Hematopoietic multipotent progenitor cell (in vitro differentiated cells): ENCODE results near the gene USP48. TPM values are rescaled to one million over a fixed set of nuclear protein-coding genes. Genes with fewer than 3 reads are reported as not detected.
A peak's percentile ranks its signal among the peaks of the same experiment; 100 is the strongest.
"Not testable (repeated sequence)": the region's sequence is repeated elsewhere in the genome, so short reads cannot be mapped to it uniquely, and the experiment has no call there.

ENCODE experiments used
- DNase-seq, 3 donors: peaks; one replicate each; pipeline ENCODE4 v3.0.0-alpha.2; 2011 to 2015; ENCODE audit warnings: low read depth in 2 of 3, low spot score in 2 of 3
- total RNA-seq: library from RNA; depleted of rRNA; stranded (reverse); fragments of >200 nt; gene quantifications from one replicate; pipeline ENCODE4 v1.2.3, GENCODE V29; 2012

The USP48 gene
- 31.2 TPM for total RNA-seq

GRCh38 chr1:21782868-21783678 is at the start of gene USP48:
Gene USP48, minus strand, starts transcription at chr1:21783149. Its CDS starts 192 bp downstream, at chr1:21782957.
- DNase-seq = peak; percentile 91 to 98 (median 96)

GRCh38 chr1:21831454-21831970 is 48.6 kb upstream of the USP48 start:
- no peak for DNase-seq

DNA sequence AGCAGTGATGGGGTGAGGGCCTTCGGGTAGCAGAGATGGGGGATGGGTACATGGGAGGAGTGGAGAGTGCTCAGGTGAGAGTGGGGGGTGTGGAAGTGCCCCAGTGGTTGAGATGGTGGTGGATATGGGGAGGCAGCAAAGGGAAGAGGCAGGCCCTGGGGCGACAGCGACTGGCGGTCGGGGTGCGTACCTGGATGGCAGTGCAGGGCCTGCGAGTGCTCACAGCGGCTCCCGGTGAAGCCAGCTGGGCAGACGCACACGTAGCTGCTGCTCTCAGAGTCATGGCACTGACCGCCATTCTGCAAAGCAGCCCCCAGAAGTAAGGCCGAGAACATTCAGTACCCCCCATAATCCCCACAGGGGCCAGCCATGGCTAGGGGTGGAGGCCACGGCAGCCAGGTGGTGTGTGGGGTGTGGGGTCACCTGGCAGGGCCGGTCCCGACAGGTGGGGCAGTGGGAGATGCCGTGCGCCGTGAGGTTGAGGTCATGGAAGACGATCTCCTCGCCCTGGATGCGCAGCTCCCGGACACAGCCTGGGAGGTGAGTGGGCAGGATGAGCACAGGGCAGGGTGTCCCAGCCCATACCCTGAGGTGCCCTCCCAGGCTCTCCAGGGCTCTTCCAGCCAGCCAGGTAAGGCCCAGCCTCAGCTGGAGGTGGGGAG is 48.0 kb upstream of the USP48 start:
- no peak for DNase-seq

- DNase-seq = no peak
Measured at GRCh38 chr1:21829294-21829693, 46.3 kb upstream of the USP48 start.

DNA sequence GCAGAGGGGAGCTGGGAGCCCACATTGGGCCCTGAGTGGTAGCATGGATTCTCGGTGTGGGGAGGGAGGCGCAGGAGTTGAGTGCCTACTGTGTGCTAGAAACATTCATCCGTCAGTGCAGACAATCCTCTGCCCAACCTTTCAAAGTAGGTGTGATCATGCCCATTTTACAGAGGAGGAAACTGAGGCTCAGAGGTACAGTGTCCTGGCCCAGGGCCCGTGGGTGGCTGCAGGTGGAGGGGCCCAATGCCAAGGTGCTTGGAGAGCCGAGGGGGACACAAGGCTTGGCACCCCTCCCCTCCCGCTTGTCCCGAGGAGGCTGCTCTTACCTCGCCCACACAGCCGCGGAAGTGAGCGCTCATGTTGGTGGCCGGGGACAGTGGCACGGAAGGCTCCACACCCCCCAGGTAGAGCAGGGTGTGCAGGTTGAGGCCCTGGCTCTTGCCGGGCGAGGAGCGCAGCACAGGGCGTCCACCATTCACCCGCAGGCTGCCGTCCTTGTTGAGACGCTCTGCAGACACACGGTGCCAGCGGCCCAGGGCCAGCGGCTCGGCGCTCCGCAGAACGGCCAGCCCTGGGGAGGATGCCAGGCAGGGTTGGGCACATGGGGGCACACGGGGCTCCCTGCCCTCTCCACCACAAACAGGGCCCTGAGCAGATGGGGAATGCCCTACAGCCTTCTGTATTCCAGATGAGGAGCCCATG is 45.7 kb upstream of the USP48 start:
- no peak for DNase-seq

- DNase-seq = no peak
Measured at GRCh38 chr1:21828075-21828474, 45.1 kb upstream of the USP48 start.

DNA sequence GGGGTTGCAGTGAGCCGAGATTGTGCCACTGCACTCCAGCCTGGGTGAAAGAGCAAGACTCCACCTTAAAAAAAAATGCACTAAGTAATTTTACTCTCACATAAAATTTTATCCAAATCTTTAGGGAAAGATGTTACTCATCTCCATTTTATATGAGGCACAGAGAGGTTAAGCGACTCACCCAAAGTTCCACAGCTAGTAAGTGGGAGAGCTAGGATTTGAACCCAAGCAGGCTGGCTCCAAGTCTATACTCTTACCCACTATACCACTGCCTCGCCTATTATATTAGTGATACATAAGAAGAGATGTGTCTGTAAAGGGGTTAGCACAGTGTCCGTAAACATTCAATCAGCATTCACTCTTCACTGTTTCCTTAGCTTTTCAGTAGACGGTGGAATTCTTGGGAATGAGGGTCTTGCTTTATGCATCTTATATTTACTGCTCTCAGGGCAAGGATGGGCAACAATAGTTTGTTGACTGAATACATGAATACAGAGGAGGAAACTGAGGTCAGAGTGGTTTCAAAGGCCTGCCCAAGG is 44.3 kb upstream of the USP48 start:
- no peak for DNase-seq

DNA sequence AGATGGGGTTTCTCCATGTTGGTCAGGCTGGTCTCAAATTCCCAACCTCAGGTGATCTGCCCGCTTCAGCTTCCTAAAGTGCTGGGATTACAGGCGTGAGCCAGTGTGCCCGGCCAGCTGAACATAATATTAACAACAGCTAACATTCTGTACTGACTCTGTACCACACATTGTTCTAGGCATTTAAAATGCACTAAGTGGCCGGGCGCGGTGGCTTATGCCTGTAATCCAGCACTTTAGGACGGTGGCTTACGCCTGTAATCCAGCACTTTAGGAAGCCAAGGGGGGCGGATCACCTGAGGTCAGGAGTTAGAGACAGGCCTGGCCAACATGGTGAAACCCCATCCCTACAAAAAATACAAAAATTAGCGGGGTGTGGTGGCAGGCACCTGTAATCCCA is 43.7 kb upstream of the USP48 start:
- DNase-seq = not testable (repeated sequence)

- no peak for DNase-seq
Measured at GRCh38 chr1:21825393-21825792, 42.4 kb upstream of the USP48 start.

DNA sequence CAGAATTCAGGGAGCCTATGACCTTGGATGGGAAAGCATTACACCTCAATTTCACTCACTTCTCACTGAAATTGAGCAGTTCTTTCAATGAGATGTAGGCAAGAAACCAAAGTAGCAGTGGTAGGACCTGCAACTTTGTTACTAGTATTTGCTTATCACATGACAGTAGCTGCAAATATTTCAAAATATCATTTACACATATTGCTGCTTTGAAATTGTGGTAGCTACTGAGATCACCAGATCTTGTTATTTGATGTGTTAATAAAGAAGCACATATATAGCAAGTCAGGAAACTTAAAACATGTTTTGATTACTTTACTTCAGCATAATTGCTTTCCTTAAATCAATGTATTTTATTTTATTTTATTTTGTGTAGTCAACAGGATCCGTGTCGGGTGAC is 42.0 kb upstream of the USP48 start:
- DNase-seq = no peak

GRCh38 chr1:21823980-21824702 is 41.2 kb upstream of the USP48 start:
- no peak for DNase-seq

- peak in 2 of 3 donors; percentile 58 to 83 for DNase-seq
Measured at GRCh38 chr1:21823206-21823979, 40.4 kb upstream of the USP48 start.

DNA sequence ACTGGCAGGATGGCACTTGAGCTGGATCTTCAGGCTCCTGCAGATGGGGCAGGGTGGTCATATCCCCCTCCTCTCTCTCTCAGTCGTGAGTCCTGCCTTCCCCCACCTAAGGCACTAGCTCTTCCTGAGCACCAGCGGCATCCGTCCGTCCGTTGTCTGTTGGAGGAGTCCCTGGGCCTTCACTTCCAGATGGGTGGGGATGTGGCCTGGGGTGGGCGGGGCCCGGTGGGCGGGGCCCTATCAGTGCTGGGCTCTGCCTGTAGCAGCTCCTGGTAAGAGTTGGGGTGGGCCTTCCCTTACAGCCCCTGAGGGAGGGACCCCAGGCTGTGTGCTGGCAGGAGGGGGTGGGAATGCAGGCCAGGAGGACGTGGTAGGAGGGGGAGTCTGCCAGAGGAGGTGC is 39.4 kb upstream of the USP48 start:
- no peak for DNase-seq

DNA sequence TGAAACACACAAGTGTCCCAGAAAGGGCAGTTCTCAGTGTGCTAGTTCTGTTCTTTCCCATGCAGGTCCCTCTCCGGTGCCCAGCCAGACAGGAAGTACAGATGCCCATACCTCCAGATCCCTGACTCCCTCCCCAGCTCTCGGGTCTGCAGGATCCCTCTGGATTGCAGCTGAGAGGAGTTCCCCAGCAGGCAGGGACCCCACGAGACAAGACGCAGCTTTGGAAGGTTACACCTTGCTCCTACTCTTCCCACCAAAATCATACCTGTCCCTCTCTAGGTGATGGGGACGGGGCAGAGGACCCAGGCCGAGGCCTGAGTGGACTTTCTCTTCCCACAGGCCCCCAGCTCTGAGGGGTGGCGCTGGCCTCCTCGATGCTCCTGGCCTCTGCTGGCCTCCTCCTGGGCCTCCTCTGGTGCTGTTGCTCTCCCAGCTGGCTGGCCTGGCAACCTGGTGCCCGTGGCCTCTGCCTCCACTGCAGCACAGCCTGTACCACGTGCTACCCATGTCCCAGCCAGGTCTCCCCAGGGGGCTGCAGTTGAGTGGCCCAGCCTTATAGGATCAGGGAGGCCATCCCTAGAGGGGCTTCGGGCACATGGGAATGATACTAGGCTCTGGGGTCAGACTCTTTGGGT is 38.6 kb upstream of the USP48 start:
- DNase-seq = no peak

DNA sequence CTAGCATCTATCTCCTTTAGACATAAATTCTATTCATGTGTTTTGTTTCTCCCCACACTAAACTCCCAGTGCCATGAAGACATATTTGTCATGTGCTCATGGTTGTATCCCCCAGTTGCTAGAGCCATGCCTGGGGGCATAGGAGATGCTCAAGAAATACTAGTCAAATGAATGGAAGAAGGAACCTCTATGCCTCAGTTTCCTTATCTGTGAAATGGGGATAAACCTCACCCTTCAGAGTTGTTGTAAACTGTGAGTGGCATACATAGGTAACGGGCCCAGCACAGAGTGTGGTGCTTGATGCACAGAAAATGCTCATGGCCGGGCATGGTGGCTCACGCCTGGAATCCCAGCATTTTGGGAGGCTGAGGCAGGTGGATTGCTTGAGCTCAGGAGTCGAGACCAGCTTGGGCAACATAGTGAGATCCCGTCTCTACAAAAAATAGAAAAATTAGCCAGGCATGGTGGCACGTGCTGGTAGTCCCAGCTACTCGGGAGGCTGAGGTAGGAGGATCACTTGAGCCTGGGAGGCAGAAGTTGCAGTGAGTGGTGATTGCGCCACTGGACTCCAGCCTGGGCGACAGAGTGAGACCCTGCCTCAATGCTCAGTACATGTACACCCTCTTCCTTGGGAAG is 37.8 kb upstream of the USP48 start:
- DNase-seq = no peak

GRCh38 chr1:21818656-21819055 is 35.7 kb upstream of the USP48 start:
- peak in 2 of 3 donors; percentile 59 to 77 for DNase-seq

DNA sequence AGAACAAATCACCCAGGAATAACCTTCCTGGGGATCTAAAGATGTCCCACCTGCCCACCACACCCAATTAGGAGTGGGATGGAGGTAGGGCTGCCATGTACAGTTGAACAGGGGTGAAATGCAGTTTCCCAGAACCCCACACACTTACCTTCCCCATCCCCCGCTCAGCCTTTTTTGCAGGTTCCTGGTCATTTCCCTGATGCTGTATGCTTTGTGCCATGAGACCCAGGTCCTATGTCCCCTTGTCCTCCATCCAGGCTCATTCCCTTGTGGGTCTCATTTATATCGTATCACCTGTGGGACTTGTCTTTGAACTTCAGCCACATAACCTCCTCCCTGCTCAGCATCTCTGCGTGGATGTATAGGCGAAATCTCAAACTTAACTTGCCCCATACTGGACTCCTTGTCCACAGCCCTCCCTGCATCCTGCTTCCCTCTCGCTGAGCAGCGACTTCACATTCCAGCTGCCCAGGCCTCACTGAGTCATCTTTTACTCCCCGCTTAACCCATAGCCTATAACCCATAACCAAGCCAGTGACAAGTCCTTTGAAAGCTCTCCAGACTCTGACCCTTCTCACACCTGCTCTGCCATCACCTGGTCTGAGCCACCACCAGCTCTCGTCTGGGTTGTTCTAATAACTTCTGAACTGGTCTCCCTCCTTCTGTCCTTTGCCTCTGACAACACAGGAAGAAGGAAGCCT is 33.8 kb upstream of the USP48 start:
- no peak for DNase-seq

GRCh38 chr1:21815724-21816321 is 32.9 kb upstream of the USP48 start:
- peak in 2 of 3 donors; percentile 88 to 96 for DNase-seq
